ENCODE data around the gene RPL22.
"Not testable (repeated sequence)": the region's sequence is repeated elsewhere in the genome, so short reads cannot be mapped to it uniquely, and the experiment has no call there.

Gene RPL22

DNA sequence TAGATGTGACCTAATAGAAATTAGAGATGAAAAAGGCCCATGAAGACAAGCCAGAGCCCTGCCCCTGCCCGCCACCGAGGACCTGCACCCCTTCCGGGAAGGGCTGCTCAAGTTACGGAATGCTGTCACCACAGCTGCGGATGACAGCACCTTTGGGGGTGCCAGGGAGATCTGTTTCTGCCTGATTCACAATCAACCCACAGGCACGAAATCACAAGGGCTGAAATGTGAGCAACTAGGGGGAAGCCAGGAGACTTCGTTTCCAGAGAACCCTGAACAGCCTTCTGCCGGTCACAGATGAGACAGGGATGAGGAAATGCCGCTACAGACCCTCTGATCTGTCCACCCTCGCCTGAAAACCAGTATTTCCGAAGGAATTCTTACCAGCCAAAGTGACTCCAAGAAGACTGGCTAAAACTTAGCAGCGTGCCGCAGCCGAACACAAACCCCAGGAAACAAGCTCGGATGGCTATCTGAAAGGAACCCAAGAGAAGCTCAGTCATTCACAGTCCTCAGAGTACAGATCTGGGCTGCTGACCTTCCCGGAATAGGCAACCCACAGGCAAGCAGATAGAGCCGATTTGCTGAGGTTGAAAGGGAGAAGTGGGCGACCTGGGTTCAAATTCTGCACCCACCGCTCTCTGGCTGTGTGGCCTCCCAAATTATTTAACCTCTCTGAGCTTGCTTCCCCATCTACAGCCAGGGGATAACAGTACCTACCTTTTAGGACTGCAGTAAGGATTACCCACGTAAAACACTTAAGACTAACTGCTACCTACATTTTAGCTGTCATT lies 35.3 kb upstream of the RPL22 start:
- in situ Hi-C loops (cut with MboI; ENCODE audit: low sequenced_read_pairs), result no loop called here

- in situ Hi-C loops (cut with MboI; ENCODE audit: low sequenced_read_pairs), result no loop called here
Observed at GRCh38 chr1:6233376-6233775, 34.0 kb upstream of the RPL22 start.

GRCh38 chr1:6225651-6226050 lies 26.3 kb upstream of the RPL22 start:
- in situ Hi-C loops (cut with MboI; ENCODE audit: low sequenced_read_pairs), result no loop called here

- in situ Hi-C loops (cut with MboI; ENCODE audit: low sequenced_read_pairs), result no loop called here
Observed at GRCh38 chr1:6224718-6225117, 25.3 kb upstream of the RPL22 start.

DNA sequence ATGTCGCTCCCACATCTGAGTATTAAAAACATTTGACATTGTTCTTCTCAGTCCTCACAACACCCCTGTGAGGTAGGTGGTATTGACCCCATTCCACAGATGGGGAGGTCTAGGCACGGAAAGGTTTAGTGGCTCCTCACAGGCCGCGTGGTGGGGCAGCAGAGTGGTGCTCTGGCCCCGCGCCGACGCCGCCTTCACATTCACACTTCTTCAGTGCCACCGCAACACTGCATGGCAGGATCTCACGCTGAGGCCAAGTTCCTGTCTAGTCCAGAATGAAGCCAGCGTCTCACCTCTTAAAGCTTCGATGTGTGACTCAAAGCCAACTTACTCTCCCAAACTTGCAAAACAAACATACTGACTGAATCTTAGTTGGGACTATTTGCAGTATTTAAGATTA lies 24.2 kb upstream of the RPL22 start:
- in situ Hi-C loops (cut with MboI; ENCODE audit: low sequenced_read_pairs), result no loop called here

DNA sequence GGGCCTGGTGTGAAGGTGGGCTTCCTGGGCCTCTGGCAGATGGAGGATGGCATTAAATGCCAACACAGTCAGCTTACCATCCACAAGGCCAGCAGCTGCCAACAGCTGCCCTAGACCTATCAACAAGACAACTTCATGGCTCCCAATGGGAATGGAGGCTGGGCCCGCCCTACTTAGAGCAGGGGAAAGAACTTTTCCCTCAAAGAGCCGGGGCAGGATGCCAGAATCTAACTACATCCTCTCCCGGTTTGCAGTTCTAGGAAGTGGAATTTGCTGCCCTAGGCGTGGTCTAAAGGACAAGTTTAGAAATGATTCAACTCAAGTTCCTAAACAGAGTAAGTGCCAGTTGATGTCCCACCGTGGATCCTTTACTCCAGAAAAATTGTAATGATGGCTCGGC lies 23.2 kb upstream of the RPL22 start:
- in situ Hi-C loops (cut with MboI; ENCODE audit: low sequenced_read_pairs), result no loop called here

DNA sequence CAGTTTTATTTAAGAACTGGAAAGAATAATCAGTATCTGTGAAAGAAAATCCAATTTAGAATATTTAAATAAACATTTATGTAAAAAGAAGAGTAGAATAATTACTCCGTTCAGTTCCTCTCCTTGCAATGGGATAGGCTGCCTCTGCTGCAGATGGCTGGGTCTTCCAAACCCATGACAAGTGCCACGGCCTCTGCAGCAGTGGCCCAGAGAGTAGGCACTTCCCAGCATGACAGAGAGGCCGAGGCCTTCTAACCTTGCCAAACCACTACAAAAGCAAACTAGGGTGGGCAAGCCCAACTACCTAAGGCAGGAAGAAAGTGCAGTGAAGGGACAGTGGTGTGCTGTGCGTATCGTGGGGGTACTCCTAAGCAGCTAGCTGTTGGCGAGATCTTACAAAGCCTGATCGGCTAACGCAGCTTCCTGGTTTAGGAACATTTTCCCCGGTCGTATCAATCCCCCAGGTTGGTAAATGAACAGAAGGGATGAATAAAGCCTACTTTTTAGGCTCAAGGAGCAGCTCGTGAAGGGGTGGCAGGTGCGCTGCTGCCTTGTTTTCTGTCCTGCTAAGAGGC lies 21.9 kb upstream of the RPL22 start:
- in situ Hi-C loops (cut with MboI; ENCODE audit: low sequenced_read_pairs), result no loop called here

- in situ Hi-C loops (cut with MboI; ENCODE audit: low sequenced_read_pairs), result no loop called here
Observed at GRCh38 chr1:6220236-6220635, 20.8 kb upstream of the RPL22 start.

DNA sequence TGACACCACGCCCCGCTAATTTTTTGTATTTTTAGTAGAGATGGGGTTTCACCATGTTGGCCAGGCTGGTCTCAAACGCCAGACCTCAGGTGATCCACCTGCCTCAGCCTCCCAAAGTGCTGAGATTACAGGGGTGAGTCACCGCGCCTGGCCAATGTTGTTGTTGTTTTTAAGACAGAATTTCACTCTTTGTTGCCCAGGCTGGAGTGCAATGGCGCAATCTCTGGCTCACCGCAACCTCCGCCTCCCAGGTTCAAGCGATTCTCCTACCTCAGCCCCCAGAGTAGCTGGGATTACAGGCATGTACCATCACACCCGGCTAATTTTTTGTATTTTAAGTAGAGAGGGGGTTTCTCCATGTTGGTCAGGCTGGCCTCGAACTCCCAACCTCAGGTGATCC lies 20.2 kb upstream of the RPL22 start:
- in situ Hi-C loops (cut with MboI; ENCODE audit: low sequenced_read_pairs), result not testable (repeated sequence)

DNA sequence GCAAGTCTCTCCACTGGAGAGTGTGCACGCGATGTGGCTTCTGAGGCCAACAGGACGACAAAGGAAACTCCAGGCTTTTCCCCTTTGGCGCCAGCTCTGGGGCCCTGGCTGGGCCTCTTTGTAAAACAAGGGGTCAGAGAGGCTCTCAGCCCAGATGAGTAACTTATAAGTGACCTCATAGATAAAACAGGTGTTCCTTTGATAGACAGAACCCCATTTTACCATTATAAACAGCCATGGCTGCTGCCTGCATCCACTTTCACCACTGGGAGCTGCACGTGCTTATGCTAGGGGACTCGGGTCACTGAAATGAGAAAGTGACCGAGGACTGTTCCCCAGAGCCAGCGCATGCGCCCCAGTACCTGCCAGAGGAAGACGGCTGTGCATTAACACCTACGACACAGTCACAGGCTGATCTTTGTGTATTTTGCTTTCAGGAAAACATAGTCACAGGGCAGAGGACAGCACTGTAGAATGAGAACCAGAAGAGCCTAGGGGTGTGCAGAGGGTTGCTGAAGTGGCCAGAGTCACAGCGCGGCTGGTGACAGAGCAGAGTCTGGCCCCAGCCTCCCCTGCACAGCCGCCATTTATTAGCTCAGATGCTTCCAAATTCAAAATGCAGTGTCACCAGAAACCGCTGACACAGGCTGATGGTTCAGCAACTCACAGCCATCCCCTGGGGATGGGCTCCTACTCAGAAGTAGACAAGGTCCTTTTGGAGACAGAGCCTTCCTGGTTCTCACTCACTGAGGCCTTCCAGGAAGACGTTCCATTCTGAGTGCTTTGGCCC lies 19.2 kb upstream of the RPL22 start:
- in situ Hi-C loops (cut with MboI; ENCODE audit: low sequenced_read_pairs), result no loop called here

GRCh38 chr1:6212193-6212959 lies 13.0 kb upstream of the RPL22 start:
- in situ Hi-C loops (cut with MboI; ENCODE audit: low sequenced_read_pairs), result no loop called here

- in situ Hi-C loops (cut with MboI; ENCODE audit: low sequenced_read_pairs), result no loop called here
Observed at GRCh38 chr1:6211731-6212130, 12.3 kb upstream of the RPL22 start.

GRCh38 chr1:6210591-6211355 lies 11.4 kb upstream of the RPL22 start:
- in situ Hi-C loops (cut with MboI; ENCODE audit: low sequenced_read_pairs), result no loop called here

DNA sequence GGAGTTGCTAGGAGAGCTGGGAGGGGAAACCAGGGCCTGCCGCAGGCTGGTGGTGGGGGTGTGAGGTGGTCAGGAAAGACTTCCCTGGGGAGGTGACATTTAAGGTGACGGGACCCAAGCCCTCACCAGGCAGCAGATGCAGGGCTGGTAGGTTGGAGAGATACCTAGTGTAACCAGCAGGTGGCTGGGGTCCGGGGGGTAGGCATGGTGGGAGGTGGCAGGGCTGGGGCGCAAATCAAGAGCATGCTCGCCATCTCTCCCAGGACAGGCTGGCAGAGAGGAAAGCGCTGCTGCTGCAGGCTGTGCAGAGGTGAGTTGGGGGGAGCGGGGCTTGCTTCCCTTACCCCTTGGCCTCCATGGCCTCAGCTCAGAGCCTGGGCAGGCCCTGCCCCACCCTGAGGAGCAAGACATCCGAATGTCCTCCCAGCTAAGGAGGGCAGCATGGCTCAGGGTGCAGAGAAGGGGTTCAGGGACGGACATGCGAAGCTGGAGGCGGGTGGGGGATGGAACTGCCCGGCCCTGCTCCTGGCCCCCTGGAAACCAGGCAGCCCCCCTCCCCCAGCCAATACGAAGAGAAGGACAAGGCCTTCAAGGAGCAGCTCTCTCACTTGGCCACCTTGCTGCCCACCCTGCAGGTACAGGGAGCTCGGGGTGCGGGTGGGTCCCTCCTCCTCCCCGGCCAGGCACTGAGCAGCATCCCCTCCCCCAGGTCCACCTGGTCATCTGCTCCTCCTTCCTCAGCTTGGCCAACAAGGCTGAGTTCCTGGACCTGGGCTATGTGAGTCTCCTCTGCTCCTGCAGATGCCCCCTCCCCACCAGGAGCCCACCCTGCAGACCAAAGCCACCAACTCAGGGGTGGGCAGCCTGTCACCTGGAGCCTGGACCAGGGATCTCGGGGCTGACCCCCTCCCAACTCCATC lies 10.5 kb upstream of the RPL22 start:
- in situ Hi-C loops (cut with MboI; ENCODE audit: low sequenced_read_pairs), result no loop called here

DNA sequence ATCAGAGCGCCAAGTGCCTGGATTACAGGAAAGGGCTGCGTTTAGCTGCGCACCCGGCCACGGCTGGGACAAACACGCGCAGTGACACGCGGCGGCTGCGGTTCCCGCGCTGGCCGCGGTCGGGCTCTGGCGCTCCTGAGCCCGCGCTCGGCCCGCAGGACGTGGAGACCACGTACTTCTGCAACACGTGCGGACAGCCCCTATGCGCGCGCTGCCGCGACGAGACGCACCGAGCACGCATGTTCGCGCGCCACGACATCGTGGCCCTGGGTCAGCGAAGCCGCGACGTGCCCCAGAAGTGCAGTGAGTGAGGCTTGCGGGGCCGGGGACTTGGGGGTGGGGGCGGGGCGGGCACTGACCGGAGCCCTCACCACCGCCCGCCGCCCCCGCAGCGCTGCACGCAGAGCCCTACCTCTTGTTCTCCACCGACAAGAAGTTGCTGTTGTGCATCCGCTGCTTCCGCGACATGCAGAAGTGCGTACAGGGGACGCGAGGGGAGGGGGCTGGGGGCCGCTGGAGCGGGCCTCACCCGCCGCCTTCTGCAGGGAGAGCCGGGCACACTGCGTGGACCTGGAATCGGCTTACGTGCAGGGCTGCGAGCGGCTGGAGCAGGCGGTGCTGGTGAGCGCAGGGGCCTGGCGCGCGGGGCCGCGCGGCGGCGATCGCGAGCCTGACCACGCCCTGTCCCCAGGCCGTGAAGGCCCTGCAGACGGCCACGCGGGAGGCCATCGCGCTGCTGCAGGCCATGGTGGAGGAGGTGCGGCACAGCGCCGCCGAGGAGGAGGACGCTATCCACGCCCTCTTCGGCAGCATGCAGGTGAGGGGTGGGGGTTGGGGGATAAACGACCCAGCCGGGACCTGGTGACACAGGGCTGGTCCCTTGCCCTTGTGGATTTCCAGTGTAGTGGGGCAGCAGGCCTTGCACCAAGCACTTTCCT lies 9.6 kb upstream of the RPL22 start:
- in situ Hi-C loops (cut with MboI; ENCODE audit: low sequenced_read_pairs), result no loop called here

GRCh38 chr1:6207921-6208320 lies 8.5 kb upstream of the RPL22 start:
- in situ Hi-C loops (cut with MboI; ENCODE audit: low sequenced_read_pairs), result no loop called here

DNA sequence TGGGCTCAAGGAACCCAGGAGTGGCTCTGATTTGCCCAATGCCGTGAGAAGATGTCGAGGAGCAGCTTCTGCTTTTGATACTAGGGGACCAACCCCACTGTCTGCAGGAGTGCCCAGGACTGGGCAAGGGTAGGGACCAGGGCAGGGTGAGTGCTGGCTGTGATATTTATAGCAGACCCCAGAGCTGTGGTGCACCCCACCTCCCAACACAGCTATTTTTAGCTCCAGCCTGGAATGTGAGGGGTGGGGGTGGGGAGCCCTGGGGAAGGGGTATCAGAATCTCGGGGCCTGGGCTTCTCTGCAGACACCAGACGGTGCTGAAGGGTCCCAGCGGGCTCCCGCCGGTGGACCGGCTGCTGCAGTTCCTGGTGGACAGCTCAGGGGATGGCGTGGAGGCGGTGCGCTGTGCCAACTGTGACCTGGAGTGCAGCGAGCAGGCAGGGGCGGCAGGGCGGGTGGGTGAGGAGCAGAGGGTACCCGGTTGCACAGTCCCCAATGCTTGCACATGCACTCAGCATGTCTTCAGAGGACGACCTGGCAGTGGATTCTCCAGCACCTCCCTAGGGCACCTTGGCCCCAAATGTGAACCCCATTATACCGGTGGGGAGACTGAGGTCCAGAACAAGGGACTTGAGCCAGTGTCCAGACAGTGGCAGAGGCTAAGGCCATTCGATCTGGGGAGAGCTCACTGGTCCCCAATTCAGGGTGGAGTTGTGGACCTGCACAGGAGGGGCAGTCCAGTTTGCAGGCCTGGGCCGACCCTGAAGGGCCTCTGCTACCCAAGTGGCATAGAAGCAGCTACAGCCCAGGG lies 7.9 kb upstream of the RPL22 start:
- in situ Hi-C loops (cut with MboI; ENCODE audit: low sequenced_read_pairs), result no loop called here

DNA sequence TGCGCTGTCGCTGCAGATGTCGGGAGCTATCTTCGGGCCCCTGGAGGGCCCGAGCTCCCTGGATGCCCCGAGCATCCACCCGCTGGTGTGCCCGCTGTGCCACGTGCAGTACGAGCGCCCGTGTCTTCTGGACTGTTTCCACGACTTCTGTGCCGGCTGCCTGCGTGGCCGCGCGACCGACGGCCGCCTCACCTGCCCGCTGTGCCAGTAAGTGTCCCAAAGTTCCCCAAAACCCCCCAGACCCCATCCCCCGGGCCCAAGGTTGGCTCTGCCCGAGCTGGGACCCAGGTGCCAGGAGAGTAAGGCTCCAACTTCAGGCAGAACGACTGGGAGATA lies 7.1 kb upstream of the RPL22 start:
- in situ Hi-C loops (cut with MboI; ENCODE audit: low sequenced_read_pairs), result no loop called here
